Measurements from ENCODE around the gene SLX9.

Gene SLX9

GRCh38 chr21:44958471-44959191 lies 18.8 kb downstream of the SLX9 start:
- DNase-seq (ENCODE audit: low read depth in 2 of 2, low spot score in 1 of 2), result no peak

- DNase-seq (ENCODE audit: low read depth in 2 of 2, low spot score in 1 of 2), result no peak
These were observed 19.7 kb downstream of the SLX9 start for GRCh38 chr21:44959376-44960091.

- DNase-seq (ENCODE audit: low read depth in 2 of 2, low spot score in 1 of 2), result no peak
These were observed 20.6 kb downstream of the SLX9 start for GRCh38 chr21:44960141-44961092.

GRCh38 chr21:44962403-44962966 lies 22.7 kb downstream of the SLX9 start:
- no peak for DNase-seq (ENCODE audit: low read depth in 2 of 2, low spot score in 1 of 2)

- DNase-seq (ENCODE audit: low read depth in 2 of 2, low spot score in 1 of 2), result no peak
These were observed 24.6 kb downstream of the SLX9 start for GRCh38 chr21:44964381-44964780.

- DNase-seq (ENCODE audit: low read depth in 2 of 2, low spot score in 1 of 2), result no peak
These were observed 25.6 kb downstream of the SLX9 start for GRCh38 chr21:44965251-44966022.

GRCh38 chr21:44966135-44967081 lies 26.6 kb downstream of the SLX9 start:
- no peak for DNase-seq (ENCODE audit: low read depth in 2 of 2, low spot score in 1 of 2)

- no peak for DNase-seq (ENCODE audit: low read depth in 2 of 2, low spot score in 1 of 2)
These were observed 27.5 kb downstream of the SLX9 start for GRCh38 chr21:44967082-44968047.

GRCh38 chr21:44969066-44969670 lies 29.3 kb downstream of the SLX9 start:
- DNase-seq (ENCODE audit: low read depth in 2 of 2, low spot score in 1 of 2), result no peak

- DNase-seq (ENCODE audit: low read depth in 2 of 2, low spot score in 1 of 2), result no peak
These were observed 30.3 kb downstream of the SLX9 start for GRCh38 chr21:44969931-44970755.

- DNase-seq (ENCODE audit: low read depth in 2 of 2, low spot score in 1 of 2), result no peak
These were observed 31.2 kb downstream of the SLX9 start for GRCh38 chr21:44970766-44971671.

- no peak for DNase-seq (ENCODE audit: low read depth in 2 of 2, low spot score in 1 of 2)
These were observed 31.8 kb downstream of the SLX9 start for GRCh38 chr21:44971672-44971995.

- DNase-seq (ENCODE audit: low read depth in 2 of 2, low spot score in 1 of 2), result no peak
These were observed 32.5 kb downstream of the SLX9 start for GRCh38 chr21:44972301-44972814.

GRCh38 chr21:44972821-44973220 lies 33.0 kb downstream of the SLX9 start:
- no peak for DNase-seq (ENCODE audit: low read depth in 2 of 2, low spot score in 1 of 2)

GRCh38 chr21:44973598-44973997 lies 33.8 kb downstream of the SLX9 start:
- DNase-seq (ENCODE audit: low read depth in 2 of 2, low spot score in 1 of 2), result no peak

- no peak for DNase-seq (ENCODE audit: low read depth in 2 of 2, low spot score in 1 of 2)
These were observed 34.8 kb downstream of the SLX9 start for GRCh38 chr21:44974676-44975075.

All from stimulated activated CD8-positive, alpha-beta memory T cell treated with anti-CD3 and anti-CD28 coated beads, Interleukin-4, amount 100 ng/mL, for 1 hour (primary cell).